Measurements from ENCODE around the gene CHST10.

The CHST10 gene

GRCh38 chr2:100412881-100413321 is 4.6 kb downstream of the CHST10 start:
- no peak for DNase-seq

GRCh38 chr2:100412466-100412865 is 5.0 kb downstream of the CHST10 start:
- no peak for DNase-seq

GRCh38 chr2:100411841-100412292 is 5.6 kb downstream of the CHST10 start:
- DNase-seq = no peak

- DNase-seq = no peak
These were observed 7.4 kb downstream of the CHST10 start for GRCh38 chr2:100409975-100410647.

- DNase-seq = no peak
These were observed 8.0 kb downstream of the CHST10 start for GRCh38 chr2:100409461-100409860.

- no peak for DNase-seq
These were observed 8.5 kb downstream of the CHST10 start for GRCh38 chr2:100408941-100409340.

- no peak for DNase-seq
These were observed 9.4 kb downstream of the CHST10 start for GRCh38 chr2:100408104-100408503.

GRCh38 chr2:100407563-100407962 is 9.9 kb downstream of the CHST10 start:
- DNase-seq = no peak

- no peak for DNase-seq
These were observed 10.4 kb downstream of the CHST10 start for GRCh38 chr2:100407073-100407472.

GRCh38 chr2:100406120-100406508 is 11.4 kb downstream of the CHST10 start:
- no peak for DNase-seq

- DNase-seq = no peak
These were observed 11.9 kb downstream of the CHST10 start for GRCh38 chr2:100405403-100406119.

GRCh38 chr2:100404411-100404810 is 13.1 kb downstream of the CHST10 start:
- no peak for DNase-seq

- DNase-seq = no peak
These were observed 13.7 kb downstream of the CHST10 start for GRCh38 chr2:100403722-100404121.

- no peak for DNase-seq
These were observed 16.2 kb downstream of the CHST10 start for GRCh38 chr2:100401268-100401667.

GRCh38 chr2:100399714-100400113 is 17.8 kb downstream of the CHST10 start:
- DNase-seq = no peak

GRCh38 chr2:100397976-100398375 is 19.5 kb downstream of the CHST10 start:
- no peak for DNase-seq

GRCh38 chr2:100397118-100397860 is 20.2 kb downstream of the CHST10 start:
- DNase-seq = no peak

- DNase-seq = no peak
These were observed 21.0 kb downstream of the CHST10 start for GRCh38 chr2:100396483-100396882.

- DNase-seq = no peak
These were observed 21.7 kb downstream of the CHST10 start for GRCh38 chr2:100395532-100396350.

- DNase-seq = no peak
These were observed 23.3 kb downstream of the CHST10 start for GRCh38 chr2:100394111-100394641.

GRCh38 chr2:100393362-100393761 is 24.1 kb downstream of the CHST10 start:
- DNase-seq = no peak

GRCh38 chr2:100392715-100393114 is 24.8 kb downstream of the CHST10 start:
- no peak for DNase-seq

Measured in NCI-H1105 treated with DMSO at 0.1 percent for 48 hours (cell line).